Activated CD4-positive, alpha-beta memory T cell treated with anti-CD3 and anti-CD28 coated beads, Interleukin-2, amount 10 ng/mL, durations not matched to agents 7 days and 5 days (primary cell): ENCODE measurements around the gene OR6Y1. TPM values are rescaled to one million over a fixed set of nuclear protein-coding genes. Genes with fewer than 3 reads are reported as not detected.

ENCODE experiments used
- total RNA-seq, 2 experiments: library from RNA; stranded (reverse); gene quantifications; one replicate each; pipeline ENCODE4 v1.2.3, GENCODE V29; 2021

OR6Y1 gene
- total RNA-seq, 2 experiments from 2014 or later: not detected

Other genes starting within 250 kb of the OR6Y1 start
- gene CD1B, start 222.9 kb downstream of the OR6Y1 start, total RNA-seq: not detected
- gene CD1E, start 200.5 kb downstream of the OR6Y1 start, total RNA-seq: not detected
- gene OR10T2, start 154.9 kb downstream of the OR6Y1 start, total RNA-seq: not detected
- not detected for gene OR10K2, start 128.2 kb downstream of the OR6Y1 start, total RNA-seq
- gene OR10K1, start 92.6 kb downstream of the OR6Y1 start, total RNA-seq: not detected
- not detected for gene OR10R2, start 82.2 kb downstream of the OR6Y1 start, total RNA-seq
- not detected for gene OR6P1, start 16.2 kb upstream of the OR6Y1 start, total RNA-seq
- not detected for gene OR10X1, start 25.5 kb upstream of the OR6Y1 start, total RNA-seq
- not detected for gene OR10Z1, start 50.9 kb upstream of the OR6Y1 start, total RNA-seq
- gene SPTA1, start 132.3 kb upstream of the OR6Y1 start, total RNA-seq: not detected
- not detected for gene OR6K2, start 146.2 kb upstream of the OR6Y1 start, total RNA-seq
- gene OR6K3, start 166.3 kb upstream of the OR6Y1 start, total RNA-seq: not detected
- not detected for gene OR6K6, start 200.3 kb upstream of the OR6Y1 start, total RNA-seq
- gene OR6N1, start 217.8 kb upstream of the OR6Y1 start, total RNA-seq: not detected
- gene OR6N2, start 226.8 kb upstream of the OR6Y1 start, total RNA-seq: not detected